ENCODE results near the gene DCAF8L2. TPM values are rescaled to one million over a fixed set of nuclear protein-coding genes. Genes with fewer than 3 reads are reported as not detected.
A peak's percentile ranks its signal among the peaks of the same experiment; 100 is the strongest.
"Not testable (repeated sequence)": the region's sequence is repeated elsewhere in the genome, so short reads cannot be mapped to it uniquely, and the experiment has no call there.

Gene DCAF8L2
- polyA plus RNA-seq, 1 donor = not detected

GRCh38 chrX:27680726-27681125, 90.6 kb downstream of the DCAF8L2 start:
- peak; percentile 8 for DNase-seq

GRCh38 chrX:27683566-27684208, 93.5 kb downstream of the DCAF8L2 start:
- not testable (repeated sequence) for DNase-seq

GRCh38 chrX:27694667-27695066, 104.5 kb downstream of the DCAF8L2 start:
- no peak for DNase-seq

- no peak for DNase-seq
Observed at GRCh38 chrX:27706526-27706925, 116.4 kb downstream of the DCAF8L2 start.

- no peak for DNase-seq
Observed at GRCh38 chrX:27715610-27716009, 125.5 kb downstream of the DCAF8L2 start.

- DNase-seq = no peak
Observed at GRCh38 chrX:27728291-27728690, 138.1 kb downstream of the DCAF8L2 start.

- no peak for DNase-seq
Observed at GRCh38 chrX:27731962-27732361, 141.8 kb downstream of the DCAF8L2 start.

GRCh38 chrX:27735914-27736313, 145.8 kb downstream of the DCAF8L2 start:
- no peak for DNase-seq

- no peak for DNase-seq
Observed at GRCh38 chrX:27740933-27741332, 150.8 kb downstream of the DCAF8L2 start.

- not testable (repeated sequence) for DNase-seq
Observed at GRCh38 chrX:27743521-27743920, 153.4 kb downstream of the DCAF8L2 start.

GRCh38 chrX:27746516-27746915, 156.4 kb downstream of the DCAF8L2 start:
- DNase-seq = no peak

- not testable (repeated sequence) for DNase-seq
Observed at GRCh38 chrX:27750298-27750697, 160.2 kb downstream of the DCAF8L2 start.

- no peak for DNase-seq
Observed at GRCh38 chrX:27751976-27752375, 161.8 kb downstream of the DCAF8L2 start.

- no peak for DNase-seq
Observed at GRCh38 chrX:27765718-27766117, 175.6 kb downstream of the DCAF8L2 start.

- DNase-seq = no peak
Observed at GRCh38 chrX:27767387-27767786, 177.2 kb downstream of the DCAF8L2 start.

GRCh38 chrX:27775984-27776383, 185.8 kb downstream of the DCAF8L2 start:
- no peak for DNase-seq

- DNase-seq = no peak
Observed at GRCh38 chrX:27796640-27797257, 206.6 kb downstream of the DCAF8L2 start.

GRCh38 chrX:27797575-27797974, 207.4 kb downstream of the DCAF8L2 start:
- no peak for DNase-seq

Other genes with a start within 250 kb of the DCAF8L2 start
- not detected for gene PPP4R3C, start 127.0 kb upstream of the DCAF8L2 start, polyA plus RNA-seq (ENCODE audit: insufficient read length)
- gene MAGEB10, start 217.6 kb downstream of the DCAF8L2 start, polyA plus RNA-seq (ENCODE audit: insufficient read length) = not detected